Activated CD4-positive, alpha-beta memory T cell treated with anti-CD3 and anti-CD28 coated beads, Interleukin-2, amount 10 ng/mL, durations not matched to agents 7 days and 5 days (primary cell): ENCODE measurements around the gene SPECC1L. TPM values are rescaled to one million over a fixed set of nuclear protein-coding genes. Genes with fewer than 3 reads are reported as not detected.

ENCODE experiments used
- CTCF ChIA-PET: fragments of 350-600 bp; sonication (Branson Sonifier 250); formaldehyde crosslinking; loops from one replicate; lab custom pipeline; 2021; ENCODE audit warnings: antibody characterized with exemption, inconsistent platforms; lab: Charles Lee
- POLR2A ChIA-PET: fragments of 350-600 bp; sonication (Branson Sonifier 250); formaldehyde crosslinking; loops from one replicate; lab custom pipeline; 2021; ENCODE audit warnings: antibody characterized with exemption; lab: Charles Lee
- DNase-seq: peaks from one replicate; pipeline ENCODE4 v3.0.0-alpha.2; 2020
- H3K27ac Mint-ChIP-seq: one replicate; pipeline ENCODE4 v1.8.0; 2021; ENCODE audit warnings: mild to moderate bottlenecking, mixed read lengths
- H3K27me3 Mint-ChIP-seq: one replicate; pipeline ENCODE4 v1.8.0; 2021; ENCODE audit warnings: mixed read lengths
- H3K36me3 Mint-ChIP-seq: one replicate; pipeline ENCODE4 v1.8.0; 2021; ENCODE audit warnings: low read depth, mixed read lengths
- H3K4me1 Mint-ChIP-seq: one replicate; pipeline ENCODE4 v1.8.0; 2021; ENCODE audit warnings: mixed read lengths
- H3K4me3 Mint-ChIP-seq: one replicate; pipeline ENCODE4 v1.8.0; 2021; ENCODE audit warnings: mild to moderate bottlenecking, mixed read lengths
- H3K9me3 Mint-ChIP-seq: one replicate; pipeline ENCODE4 v1.8.0; 2021; ENCODE audit warnings: mixed read lengths
- total RNA-seq, 2 experiments: library from RNA; stranded (reverse); gene quantifications; one replicate each; pipeline ENCODE4 v1.2.3, GENCODE V29; 2021

SPECC1L gene
- total RNA-seq, 2 experiments from 2014 or later: 33.2 to 37.9 TPM

- H3K4me3 Mint-ChIP-seq: no peak overlapping the region
- H3K9me3 Mint-ChIP-seq: no peaks in the 10 kb centered on the region
- peaks cover 18% of the 10 kb centered on the region for H3K36me3 Mint-ChIP-seq
- POLR2A ChIA-PET: no interaction called here
- H3K27me3 Mint-ChIP-seq: no peaks in the 10 kb centered on the region
- H3K27ac Mint-ChIP-seq: no peak overlapping the region
- CTCF ChIA-PET: interaction anchor here (0.8 to 1.3 kb wide), 2 partner anchors 18 to 53 kb away, joined by 3 read pairs; no protein-coding TSS in a partner anchor
- no peak for DNase-seq
- H3K4me1 Mint-ChIP-seq: peaks cover 59% of the 10 kb centered on the region
These were observed 135.1 kb downstream of the SPECC1L start for GRCh38 chr22:24405631-24406321.

GRCh38 chr22:24406322-24407277 lies 136.0 kb downstream of the SPECC1L start:
- no peak overlapping the region for H3K27ac Mint-ChIP-seq
- no peak for DNase-seq
- CTCF ChIA-PET: interaction anchor here (0.8 to 1.3 kb wide), 2 partner anchors 18 to 54 kb away, joined by 3 read pairs; no protein-coding TSS in a partner anchor
- POLR2A ChIA-PET: interaction anchor here (1.7 kb wide), 1 partner anchor 12 kb away, joined by 4 read pairs; no protein-coding TSS in a partner anchor
- peaks cover 50% of the 10 kb centered on the region for H3K4me1 Mint-ChIP-seq
- no peaks in the 10 kb centered on the region for H3K9me3 Mint-ChIP-seq
- no peak overlapping the region for H3K4me3 Mint-ChIP-seq
- no peaks in the 10 kb centered on the region for H3K27me3 Mint-ChIP-seq
- peaks cover 15% of the 10 kb centered on the region for H3K36me3 Mint-ChIP-seq

GRCh38 chr22:24407278-24407665 lies 136.6 kb downstream of the SPECC1L start:
- Mint-ChIP-seq H3K4me3 (no peak overlapping the region), H3K4me1 (peaks cover 44% of the 10 kb centered on the region), H3K27me3 (no peaks in the 10 kb centered on the region), H3K36me3 (peaks cover 14% of the 10 kb centered on the region), H3K27ac (no peak overlapping the region), H3K9me3 (no peaks in the 10 kb centered on the region)
- DNase-seq: no peak
- CTCF ChIA-PET: no interaction called here
- POLR2A ChIA-PET: interaction anchor here (1.7 kb wide), 1 partner anchor 11 kb away, joined by 4 read pairs; no protein-coding TSS in a partner anchor

- peaks cover 38% of the 10 kb centered on the region for H3K4me1 Mint-ChIP-seq
- no peak overlapping the region for H3K27ac Mint-ChIP-seq
- ChIA-PET CTCF (no interaction called here), POLR2A (interaction anchor here (1.7 kb wide), 1 partner anchor 11 kb away, joined by 4 read pairs; no protein-coding TSS in a partner anchor)
- peaks cover 14% of the 10 kb centered on the region for H3K36me3 Mint-ChIP-seq
- no peaks in the 10 kb centered on the region for H3K9me3 Mint-ChIP-seq
- no peak overlapping the region for H3K4me3 Mint-ChIP-seq
- H3K27me3 Mint-ChIP-seq: no peaks in the 10 kb centered on the region
- DNase-seq: no peak
These were observed 137.3 kb downstream of the SPECC1L start for GRCh38 chr22:24407884-24408283.

GRCh38 chr22:24408630-24409029 lies 138.0 kb downstream of the SPECC1L start:
- POLR2A ChIA-PET: interaction anchor here (1.7 kb wide), 1 partner anchor 10 kb away, joined by 4 read pairs; no protein-coding TSS in a partner anchor

GRCh38 chr22:24409707-24410106 lies 139.1 kb downstream of the SPECC1L start:
- ChIA-PET POLR2A (no interaction called here), CTCF (interaction anchor here (1.6 kb wide), 1 partner anchor 93 kb away, joined by 3 read pairs; no protein-coding TSS in a partner anchor)
- H3K4me3 Mint-ChIP-seq: no peak overlapping the region
- H3K27me3 Mint-ChIP-seq: no peaks in the 10 kb centered on the region
- peaks cover 33% of the 10 kb centered on the region for H3K4me1 Mint-ChIP-seq
- no peaks in the 10 kb centered on the region for H3K9me3 Mint-ChIP-seq
- H3K27ac Mint-ChIP-seq: no peak overlapping the region
- H3K36me3 Mint-ChIP-seq: peaks cover 9% of the 10 kb centered on the region
- DNase-seq: no peak

More at GRCh38 chr22:24408630-24409029, 138.0 kb downstream of the SPECC1L start:
- H3K4me1 Mint-ChIP-seq: peaks cover 33% of the 10 kb centered on the region
- H3K27me3 Mint-ChIP-seq: no peaks in the 10 kb centered on the region
- no peak overlapping the region for H3K4me3 Mint-ChIP-seq
- H3K36me3 Mint-ChIP-seq: peaks cover 12% of the 10 kb centered on the region
- DNase-seq: no peak
- CTCF ChIA-PET: interaction anchor here (1.6 kb wide), 1 partner anchor 94 kb away, joined by 3 read pairs; no protein-coding TSS in a partner anchor
- no peak overlapping the region for H3K27ac Mint-ChIP-seq
- H3K9me3 Mint-ChIP-seq: no peaks in the 10 kb centered on the region

- peaks cover 33% of the 10 kb centered on the region for H3K4me1 Mint-ChIP-seq
- ChIA-PET CTCF (interaction anchor here (0.6 to 2.4 kb wide), 3 partner anchors 13 to 92 kb away, joined by 3 to 8 read pairs (median 4); no protein-coding TSS in a partner anchor), POLR2A (interaction anchor here (1.2 kb wide), 1 partner anchor 105 kb away, joined by 3 read pairs; no protein-coding TSS in a partner anchor)
- H3K36me3 Mint-ChIP-seq: peaks cover 11% of the 10 kb centered on the region
- H3K27ac Mint-ChIP-seq: peak overlapping the region; percentile 48
- H3K4me3 Mint-ChIP-seq: no peak overlapping the region
- no peak for DNase-seq
- no peaks in the 10 kb centered on the region for H3K9me3 Mint-ChIP-seq
- H3K27me3 Mint-ChIP-seq: no peaks in the 10 kb centered on the region
These were observed 139.7 kb downstream of the SPECC1L start for GRCh38 chr22:24410110-24410856.

GRCh38 chr22:24411256-24412004 lies 140.8 kb downstream of the SPECC1L start:
- DNase-seq: no peak
- peaks cover 32% of the 10 kb centered on the region for H3K4me1 Mint-ChIP-seq
- ChIA-PET CTCF (interaction anchor here (2.4 kb wide), 1 partner anchor 12 kb away, joined by 8 read pairs; no protein-coding TSS in a partner anchor), POLR2A (interaction anchor here (0.6 to 1.2 kb wide), 2 partner anchors 25 to 106 kb away, joined by 3 read pairs; no protein-coding TSS in a partner anchor)
- no peaks in the 10 kb centered on the region for H3K9me3 Mint-ChIP-seq
- no peak overlapping the region for H3K4me3 Mint-ChIP-seq
- no peaks in the 10 kb centered on the region for H3K27me3 Mint-ChIP-seq
- H3K27ac Mint-ChIP-seq: no peak overlapping the region
- peaks cover 11% of the 10 kb centered on the region for H3K36me3 Mint-ChIP-seq

- DNase-seq: no peak
- Mint-ChIP-seq H3K27ac (no peak overlapping the region), H3K4me1 (peaks cover 24% of the 10 kb centered on the region), H3K36me3 (peaks cover 11% of the 10 kb centered on the region), H3K9me3 (no peaks in the 10 kb centered on the region), H3K27me3 (no peaks in the 10 kb centered on the region), H3K4me3 (no peak overlapping the region)
- CTCF ChIA-PET: interaction anchor here (2.4 kb wide), 1 partner anchor 11 kb away, joined by 8 read pairs; no protein-coding TSS in a partner anchor
- POLR2A ChIA-PET: no interaction called here
These were observed 141.6 kb downstream of the SPECC1L start for GRCh38 chr22:24412274-24412673.

GRCh38 chr22:24413271-24413670 lies 142.6 kb downstream of the SPECC1L start:
- no peak overlapping the region for H3K4me3 Mint-ChIP-seq
- peaks cover 14% of the 10 kb centered on the region for H3K4me1 Mint-ChIP-seq
- no peak for DNase-seq
- no peaks in the 10 kb centered on the region for H3K9me3 Mint-ChIP-seq
- H3K27ac Mint-ChIP-seq: no peak overlapping the region
- H3K27me3 Mint-ChIP-seq: no peaks in the 10 kb centered on the region
- ChIA-PET CTCF (no interaction called here), POLR2A (no interaction called here)
- peaks cover 11% of the 10 kb centered on the region for H3K36me3 Mint-ChIP-seq

GRCh38 chr22:24413736-24414385 lies 143.2 kb downstream of the SPECC1L start:
- Mint-ChIP-seq H3K27me3 (no peaks in the 10 kb centered on the region), H3K4me1 (peaks cover 14% of the 10 kb centered on the region), H3K27ac (no peak overlapping the region), H3K9me3 (no peaks in the 10 kb centered on the region), H3K36me3 (peaks cover 11% of the 10 kb centered on the region), H3K4me3 (no peak overlapping the region)
- DNase-seq: no peak
- POLR2A ChIA-PET: no interaction called here
- CTCF ChIA-PET: no interaction called here
